ENCODE measurements around the gene CASP4.

CASP4 gene

GRCh38 chr11:104968856-104969776 is 742 bp upstream of the CASP4 start:
- TF ChIP-seq, protein P1, sequence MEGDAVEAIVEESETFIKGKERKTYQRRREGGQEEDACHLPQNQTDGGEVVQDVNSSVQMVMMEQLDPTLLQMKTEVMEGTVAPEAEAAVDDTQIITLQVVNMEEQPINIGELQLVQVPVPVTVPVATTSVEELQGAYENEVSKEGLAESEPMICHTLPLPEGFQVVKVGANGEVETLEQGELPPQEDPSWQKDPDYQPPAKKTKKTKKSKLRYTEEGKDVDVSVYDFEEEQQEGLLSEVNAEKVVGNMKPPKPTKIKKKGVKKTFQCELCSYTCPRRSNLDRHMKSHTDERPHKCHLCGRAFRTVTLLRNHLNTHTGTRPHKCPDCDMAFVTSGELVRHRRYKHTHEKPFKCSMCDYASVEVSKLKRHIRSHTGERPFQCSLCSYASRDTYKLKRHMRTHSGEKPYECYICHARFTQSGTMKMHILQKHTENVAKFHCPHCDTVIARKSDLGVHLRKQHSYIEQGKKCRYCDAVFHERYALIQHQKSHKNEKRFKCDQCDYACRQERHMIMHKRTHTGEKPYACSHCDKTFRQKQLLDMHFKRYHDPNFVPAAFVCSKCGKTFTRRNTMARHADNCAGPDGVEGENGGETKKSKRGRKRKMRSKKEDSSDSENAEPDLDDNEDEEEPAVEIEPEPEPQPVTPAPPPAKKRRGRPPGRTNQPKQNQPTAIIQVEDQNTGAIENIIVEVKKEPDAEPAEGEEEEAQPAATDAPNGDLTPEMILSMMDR (IDR thresholded peaks at IDR 0.05) = no peak
- Histone ChIP-seq H3K9me3 (no peaks in the 10 kb centered on the region), H3K4me1 (ENCODE audit: control insufficient read depth in 1 of 2, insufficient read depth in 1 of 2, low read depth in 1 of 2, low read length in 1 of 2) (peaks cover 41 to 45% of the 10 kb centered on the region in 2 experiments), H3K4me3 (ENCODE audit: low read depth in 1 of 2, low read length in 1 of 2) (peak overlapping the region; percentile 67 to 79), H3K27ac (peak overlapping the region; percentile 93), H3K27me3 (no peaks in the 10 kb centered on the region), H3K36me3 (peaks cover 4% of the 10 kb centered on the region)

DNA sequence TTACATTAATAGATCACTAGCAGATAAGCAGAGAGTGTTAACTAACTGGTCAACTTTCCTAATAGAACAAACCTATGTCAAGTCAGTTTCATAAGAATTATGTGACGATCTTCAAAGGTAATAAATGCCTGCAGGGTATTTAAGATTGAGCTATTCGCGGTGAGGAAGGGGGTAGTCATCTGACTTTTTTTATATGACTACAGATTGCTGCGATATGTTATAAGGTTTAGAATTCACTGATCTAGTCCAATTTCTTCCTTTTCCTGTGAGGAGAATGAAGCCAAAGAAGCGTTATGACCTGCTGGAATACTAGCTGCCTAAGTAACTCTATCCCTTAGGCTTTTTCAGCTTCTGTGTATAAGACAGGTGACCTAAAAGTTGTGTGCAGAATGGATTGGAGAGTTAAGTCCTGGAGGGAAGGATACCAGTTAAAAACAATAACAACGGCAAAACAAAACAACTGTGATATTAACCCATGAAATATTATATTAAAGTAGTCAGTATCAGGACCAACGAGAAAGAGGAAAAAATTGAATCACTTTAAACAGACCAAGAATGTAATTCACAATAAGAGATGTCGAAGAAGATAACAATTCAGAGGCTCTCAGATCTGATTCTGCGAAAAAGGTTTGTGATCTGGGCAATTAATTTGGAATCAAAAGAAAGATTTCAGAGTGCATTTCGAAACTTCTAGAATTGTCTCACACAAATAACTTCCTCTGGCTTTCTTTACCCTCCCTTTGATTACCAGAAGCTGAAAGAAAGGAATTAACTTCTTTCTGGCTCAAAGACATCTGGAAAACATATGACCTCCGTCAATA is 630 bp downstream of the CASP4 start:
- Histone ChIP-seq H3K27me3 (no peaks in the 10 kb centered on the region), H3K9me3 (no peaks in the 10 kb centered on the region), H3K4me3 (ENCODE audit: low read depth in 1 of 2, low read length in 1 of 2) (peak overlapping the region; percentile 67 to 79), H3K36me3 (peaks cover 4% of the 10 kb centered on the region), H3K27ac (peak overlapping the region; percentile 93), H3K4me1 (ENCODE audit: control insufficient read depth in 1 of 2, insufficient read depth in 1 of 2, low read depth in 1 of 2, low read length in 1 of 2) (peaks cover 48 to 52% of the 10 kb centered on the region in 2 experiments)
- TF ChIP-seq, protein P1 (IDR thresholded peaks at IDR 0.05) = no peak

GRCh38 chr11:104965735-104966134 is 2.6 kb downstream of the CASP4 start:
- Histone ChIP-seq H3K4me1 (ENCODE audit: control insufficient read depth in 1 of 2, insufficient read depth in 1 of 2, low read depth in 1 of 2, low read length in 1 of 2) (peaks cover 66 to 68% of the 10 kb centered on the region in 2 experiments), H3K4me3 (ENCODE audit: low read depth in 1 of 2, low read length in 1 of 2) (peak overlapping the region; percentile 67 to 79), H3K9me3 (no peaks in the 10 kb centered on the region), H3K27ac (peak overlapping the region; percentile 30), H3K36me3 (peaks cover 17% of the 10 kb centered on the region), H3K27me3 (no peaks in the 10 kb centered on the region)
- TF ChIP-seq, protein P1 (IDR thresholded peaks at IDR 0.05) = no peak

- Histone ChIP-seq H3K4me3 (ENCODE audit: low read depth in 1 of 2, low read length in 1 of 2) (no peak overlapping the region), H3K9me3 (no peaks in the 10 kb centered on the region), H3K27me3 (no peaks in the 10 kb centered on the region), H3K36me3 (peaks cover 18% of the 10 kb centered on the region), H3K27ac (peak overlapping the region; percentile 18), H3K4me1 (ENCODE audit: control insufficient read depth in 1 of 2, insufficient read depth in 1 of 2, low read depth in 1 of 2, low read length in 1 of 2) (peaks cover 71 to 77% of the 10 kb centered on the region in 2 experiments)
- TF ChIP-seq, protein P1 (IDR thresholded peaks at IDR 0.05) = no peak
Observed at GRCh38 chr11:104964247-104964646, 4.1 kb downstream of the CASP4 start.

DNA sequence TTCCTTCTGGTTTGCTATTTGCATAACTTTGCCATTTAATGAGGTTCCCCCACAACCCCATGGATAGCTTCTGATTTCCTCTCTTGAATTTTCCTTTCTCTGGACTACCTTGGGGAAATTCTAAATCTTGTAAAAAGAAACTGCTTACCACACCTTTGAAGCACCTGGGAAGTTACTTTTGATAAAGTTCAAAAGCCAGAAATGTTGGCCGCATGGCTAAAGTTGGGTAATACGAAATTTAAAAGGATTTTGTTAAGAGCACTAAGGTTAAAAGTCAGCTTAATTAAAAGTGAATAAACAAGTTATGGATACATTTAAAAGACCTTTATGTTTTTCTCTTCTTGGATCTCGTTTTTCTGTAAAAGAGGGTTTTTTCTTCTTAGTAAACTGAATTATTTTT is 5.5 kb downstream of the CASP4 start:
- Histone ChIP-seq H3K27me3 (no peaks in the 10 kb centered on the region), H3K27ac (peak overlapping the region; percentile 24), H3K9me3 (no peaks in the 10 kb centered on the region), H3K4me3 (ENCODE audit: low read depth in 1 of 2, low read length in 1 of 2) (no peak overlapping the region), H3K4me1 (ENCODE audit: control insufficient read depth in 1 of 2, insufficient read depth in 1 of 2, low read depth in 1 of 2, low read length in 1 of 2) (peaks cover 63 to 75% of the 10 kb centered on the region in 2 experiments), H3K36me3 (peaks cover 18% of the 10 kb centered on the region)
- TF ChIP-seq, protein P1 (IDR thresholded peaks at IDR 0.05) = no peak

All from neutrophil (primary cell).